ENCODE measurements around the gene DLG1.

Gene DLG1

DNA sequence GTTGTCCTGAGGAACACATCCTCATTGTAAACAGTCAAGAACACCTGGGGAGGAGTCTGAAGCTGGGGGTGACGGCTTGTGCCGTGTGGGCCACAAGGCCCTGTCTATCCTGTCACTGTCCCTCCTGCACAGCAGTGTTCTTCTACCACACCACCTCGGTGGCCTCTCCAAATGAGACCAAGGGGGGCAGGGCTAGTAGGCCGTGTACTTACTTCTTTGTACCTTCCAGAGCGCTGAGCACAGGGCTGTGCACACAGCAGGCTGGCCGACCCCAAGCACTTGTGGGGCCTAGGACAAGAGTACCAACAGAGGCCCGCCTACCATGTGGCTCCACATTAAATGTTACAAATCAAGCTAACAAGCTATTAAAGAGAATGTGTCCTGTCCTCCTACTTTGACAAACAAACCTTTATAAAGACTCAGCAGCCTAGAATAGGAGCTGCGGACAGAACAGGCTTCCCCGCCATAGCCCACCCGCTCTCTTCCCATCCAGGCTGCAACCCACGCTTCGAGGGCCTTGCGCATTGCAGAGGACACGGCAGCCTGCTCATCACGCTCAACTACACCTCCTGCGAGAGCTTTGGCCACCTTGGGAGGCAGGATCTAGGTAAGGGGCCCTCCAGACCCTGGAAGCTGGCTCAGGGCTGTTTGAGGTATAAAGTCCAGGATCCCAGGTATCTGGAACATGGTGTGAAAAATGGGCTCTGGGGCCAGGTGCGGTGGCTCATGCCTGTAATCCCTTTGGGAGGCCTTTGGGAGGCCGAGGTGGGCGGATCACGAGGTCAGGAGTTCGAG, 299.2 kb downstream of the DLG1 start:
- TF ChIP-seq, protein P1, sequence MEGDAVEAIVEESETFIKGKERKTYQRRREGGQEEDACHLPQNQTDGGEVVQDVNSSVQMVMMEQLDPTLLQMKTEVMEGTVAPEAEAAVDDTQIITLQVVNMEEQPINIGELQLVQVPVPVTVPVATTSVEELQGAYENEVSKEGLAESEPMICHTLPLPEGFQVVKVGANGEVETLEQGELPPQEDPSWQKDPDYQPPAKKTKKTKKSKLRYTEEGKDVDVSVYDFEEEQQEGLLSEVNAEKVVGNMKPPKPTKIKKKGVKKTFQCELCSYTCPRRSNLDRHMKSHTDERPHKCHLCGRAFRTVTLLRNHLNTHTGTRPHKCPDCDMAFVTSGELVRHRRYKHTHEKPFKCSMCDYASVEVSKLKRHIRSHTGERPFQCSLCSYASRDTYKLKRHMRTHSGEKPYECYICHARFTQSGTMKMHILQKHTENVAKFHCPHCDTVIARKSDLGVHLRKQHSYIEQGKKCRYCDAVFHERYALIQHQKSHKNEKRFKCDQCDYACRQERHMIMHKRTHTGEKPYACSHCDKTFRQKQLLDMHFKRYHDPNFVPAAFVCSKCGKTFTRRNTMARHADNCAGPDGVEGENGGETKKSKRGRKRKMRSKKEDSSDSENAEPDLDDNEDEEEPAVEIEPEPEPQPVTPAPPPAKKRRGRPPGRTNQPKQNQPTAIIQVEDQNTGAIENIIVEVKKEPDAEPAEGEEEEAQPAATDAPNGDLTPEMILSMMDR (IDR thresholded peaks at IDR 0.05) = no peak
- Histone ChIP-seq H3K4me3 (no peak overlapping the region), H3K27ac (no peak overlapping the region)
- no peak for DNase-seq (ENCODE audit: low spot score)

DNA sequence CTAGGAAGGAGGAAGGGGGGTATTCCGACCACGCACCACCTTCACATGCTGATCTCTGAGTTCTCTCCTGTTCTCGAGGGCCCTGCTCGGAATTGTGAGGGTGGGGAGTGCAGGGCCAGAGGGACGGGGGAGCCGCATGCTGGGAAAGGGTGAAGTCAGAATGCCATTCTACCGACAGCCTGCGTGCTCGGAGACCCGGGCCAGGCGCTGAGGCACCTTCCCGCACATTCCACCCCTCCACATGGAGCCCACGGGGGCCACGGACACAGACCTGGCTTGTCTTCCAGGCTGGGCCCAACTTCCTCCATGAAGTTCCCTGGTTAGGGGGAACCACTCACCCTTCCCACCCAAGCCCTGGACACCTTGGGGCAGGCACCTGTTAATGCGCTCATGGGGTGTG, 301.1 kb downstream of the DLG1 start:
- no peak overlapping the region for H3K27ac ChIP-seq
- TF ChIP-seq, protein P1 (IDR thresholded peaks at IDR 0.05) = no peak
- H3K4me3 ChIP-seq = no peak overlapping the region
- no peak for DNase-seq (ENCODE audit: low spot score)

DNA sequence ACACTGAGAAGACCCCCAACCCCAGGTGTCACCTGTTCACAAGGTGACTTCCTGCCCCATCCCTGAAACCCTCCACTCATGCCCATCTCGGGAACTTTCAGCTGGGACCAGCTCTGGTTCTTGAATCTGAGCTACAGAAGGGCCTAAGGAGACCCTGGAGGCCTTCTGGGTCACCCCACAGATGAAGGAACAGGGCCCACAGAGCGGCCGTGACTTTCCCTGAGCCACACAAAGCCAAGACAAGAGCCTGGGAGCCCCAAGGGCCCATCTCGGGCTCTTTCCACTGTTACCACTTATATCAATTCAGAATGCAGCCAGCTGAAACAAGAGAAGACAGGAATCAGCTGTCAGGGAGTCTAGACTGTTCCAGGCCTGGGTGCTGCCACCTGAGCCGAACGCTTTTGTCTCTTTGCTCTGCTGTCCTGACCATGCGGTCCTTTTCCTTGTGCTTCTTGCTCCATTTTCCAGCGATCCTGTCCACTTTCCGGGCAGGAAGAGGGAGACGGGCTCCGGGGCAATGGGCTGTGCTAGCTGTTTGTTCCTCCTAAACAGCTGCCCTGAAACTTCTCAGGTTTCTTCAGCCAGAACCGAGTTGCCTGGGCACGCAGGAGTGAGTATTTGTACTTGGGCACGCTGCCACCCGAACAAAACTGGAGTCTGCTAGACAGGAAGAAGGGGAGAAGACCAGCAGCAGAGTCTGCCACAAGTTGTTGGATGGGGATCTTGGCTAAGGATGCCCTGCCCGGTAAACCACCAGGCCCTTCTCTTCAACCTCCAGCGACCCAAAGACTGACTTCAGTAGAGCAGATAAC, 301.8 kb downstream of the DLG1 start:
- Histone ChIP-seq H3K27ac (no peak overlapping the region), H3K4me3 (no peak overlapping the region)
- DNase-seq (ENCODE audit: low spot score) = no peak
- TF ChIP-seq, protein P1 (IDR thresholded peaks at IDR 0.05) = no peak

DNA sequence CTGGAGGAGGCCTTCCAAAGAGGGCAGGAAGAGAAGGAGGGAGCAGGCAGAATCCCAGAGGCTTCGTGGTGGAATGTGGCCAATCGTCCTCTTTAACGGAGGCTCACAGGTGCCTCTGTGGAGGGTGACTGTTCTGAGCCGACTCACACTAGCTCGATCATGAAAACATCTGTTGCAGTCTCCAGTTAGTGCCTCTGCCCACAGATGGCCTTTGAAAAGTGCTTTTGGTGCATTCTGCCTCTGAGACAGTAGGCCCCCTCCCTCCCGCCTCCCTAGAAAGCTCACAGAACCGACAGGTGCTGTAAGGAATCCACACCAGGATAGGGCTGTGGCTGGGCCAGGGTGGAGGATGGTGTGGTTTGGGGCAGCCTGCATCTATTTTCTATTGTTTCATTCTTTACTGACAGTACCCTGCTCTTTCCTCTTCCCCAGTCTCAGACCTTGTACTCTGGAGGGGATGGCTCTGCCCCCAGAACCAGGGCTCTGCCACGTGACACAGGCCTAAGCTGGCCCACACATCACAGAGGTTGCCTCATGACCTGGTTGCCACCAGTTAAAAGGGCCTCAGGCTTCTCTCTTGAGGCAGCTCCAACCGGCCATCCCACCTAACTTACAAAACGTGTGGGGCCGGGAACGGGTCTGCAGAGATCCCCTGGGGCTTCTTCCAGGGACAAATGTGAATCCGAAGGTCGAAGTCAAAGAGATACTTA, 302.6 kb downstream of the DLG1 start:
- TF ChIP-seq, protein P1 (IDR thresholded peaks at IDR 0.05) = no peak
- Histone ChIP-seq H3K4me3 (no peak overlapping the region), H3K27ac (no peak overlapping the region)
- no peak for DNase-seq (ENCODE audit: low spot score)

DNA sequence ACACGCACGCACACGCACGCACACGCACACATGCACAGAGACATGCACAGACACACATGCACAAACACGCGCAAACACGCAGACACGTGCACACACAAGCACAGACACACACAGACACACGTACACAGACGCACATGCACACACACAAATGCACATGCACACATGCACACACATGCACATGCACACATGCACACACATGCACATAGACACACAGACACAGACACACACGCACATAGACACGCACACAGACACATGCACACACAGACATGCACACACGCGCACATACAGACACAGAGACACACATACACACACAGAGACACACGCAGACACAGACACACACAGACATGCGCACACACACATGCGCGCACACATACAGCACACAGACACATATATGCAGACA, 303.4 kb downstream of the DLG1 start:
- H3K27ac ChIP-seq = no peak overlapping the region
- no peak overlapping the region for H3K4me3 ChIP-seq
- no peak for DNase-seq (ENCODE audit: low spot score)
- TF ChIP-seq, protein P1 (IDR thresholded peaks at IDR 0.05) = no peak

DNA sequence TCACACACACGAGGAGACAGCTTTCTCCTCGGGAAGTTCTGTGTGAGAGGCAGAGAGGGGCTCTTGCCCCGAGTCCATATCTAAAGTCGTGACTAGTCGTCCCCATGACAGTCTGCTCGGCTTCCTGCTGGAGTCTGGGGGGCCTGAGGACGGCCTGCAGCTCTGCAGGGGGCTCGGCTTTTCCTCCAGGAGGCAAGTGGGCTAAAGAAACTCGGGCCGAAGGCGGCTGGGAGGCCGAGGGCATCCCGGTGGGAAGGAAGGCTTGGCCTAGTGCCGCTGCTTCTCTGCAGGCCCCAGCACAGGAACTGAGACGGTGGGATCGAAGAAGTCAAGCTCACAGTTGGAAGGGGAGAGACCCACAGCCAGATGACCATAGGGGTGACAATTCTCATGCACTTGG, 304.4 kb downstream of the DLG1 start:
- TF ChIP-seq, protein P1 (IDR thresholded peaks at IDR 0.05) = no peak
- no peak overlapping the region for H3K4me3 ChIP-seq
- no peak for DNase-seq (ENCODE audit: low spot score)
- H3K27ac ChIP-seq = no peak overlapping the region
